Type B pancreatic cell (in vitro differentiated cells): ENCODE results near the gene ST6GALNAC1. TPM values are rescaled to one million over a fixed set of nuclear protein-coding genes. Genes with fewer than 3 reads are reported as not detected.

Experiments
- DNase-seq: peaks from one replicate; pipeline ENCODE4 v3.0.0; 2021; ENCODE audit warnings: mixed read lengths; ENCODE audit not compliant: unreplicated experiment; ENCODE audit errors: extremely low spot score
- H3K27ac Mint-ChIP-seq: 2 replicates; pipeline ENCODE4 v1.8.0; 2021; ENCODE audit warnings: mild to moderate bottlenecking, mixed read lengths
- H3K27me3 Mint-ChIP-seq: 2 replicates; pipeline ENCODE4 v1.8.0; 2021; ENCODE audit warnings: mixed read lengths
- H3K36me3 Mint-ChIP-seq: 2 replicates; pipeline ENCODE4 v1.8.0; 2021; ENCODE audit warnings: mixed read lengths
- H3K4me1 Mint-ChIP-seq: one replicate; pipeline ENCODE4 v1.8.0; 2021; ENCODE audit warnings: mixed read lengths; ENCODE audit not compliant: unreplicated experiment
- H3K4me3 Mint-ChIP-seq: 2 replicates; pipeline ENCODE4 v1.8.0; 2021; ENCODE audit warnings: mild to moderate bottlenecking, mixed read lengths
- H3K9me3 Mint-ChIP-seq: 2 replicates; pipeline ENCODE4 v1.8.0; 2021; ENCODE audit warnings: mixed read lengths
- total RNA-seq: library from RNA; stranded (reverse); gene quantifications from 2 replicates; pipeline ENCODE4 v1.2.1, GENCODE V29; 2021; ENCODE audit warnings: low replicate concordance
- TF ChIP-seq, protein P1 (sequence below): fragments of 200-600 bp; sonication (generic); conservative IDR thresholded peaks from 2 replicates; pipeline ENCODE4 v1.5.0; 2021; ENCODE audit warnings: antibody characterized with exemption, mild to moderate bottlenecking

Gene ST6GALNAC1
- total RNA-seq, 1 donor from 2014 or later, result 10.3 TPM

- TF ChIP-seq, protein P1, sequence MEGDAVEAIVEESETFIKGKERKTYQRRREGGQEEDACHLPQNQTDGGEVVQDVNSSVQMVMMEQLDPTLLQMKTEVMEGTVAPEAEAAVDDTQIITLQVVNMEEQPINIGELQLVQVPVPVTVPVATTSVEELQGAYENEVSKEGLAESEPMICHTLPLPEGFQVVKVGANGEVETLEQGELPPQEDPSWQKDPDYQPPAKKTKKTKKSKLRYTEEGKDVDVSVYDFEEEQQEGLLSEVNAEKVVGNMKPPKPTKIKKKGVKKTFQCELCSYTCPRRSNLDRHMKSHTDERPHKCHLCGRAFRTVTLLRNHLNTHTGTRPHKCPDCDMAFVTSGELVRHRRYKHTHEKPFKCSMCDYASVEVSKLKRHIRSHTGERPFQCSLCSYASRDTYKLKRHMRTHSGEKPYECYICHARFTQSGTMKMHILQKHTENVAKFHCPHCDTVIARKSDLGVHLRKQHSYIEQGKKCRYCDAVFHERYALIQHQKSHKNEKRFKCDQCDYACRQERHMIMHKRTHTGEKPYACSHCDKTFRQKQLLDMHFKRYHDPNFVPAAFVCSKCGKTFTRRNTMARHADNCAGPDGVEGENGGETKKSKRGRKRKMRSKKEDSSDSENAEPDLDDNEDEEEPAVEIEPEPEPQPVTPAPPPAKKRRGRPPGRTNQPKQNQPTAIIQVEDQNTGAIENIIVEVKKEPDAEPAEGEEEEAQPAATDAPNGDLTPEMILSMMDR, result no peak
- Mint-ChIP-seq H3K27ac (peak overlapping the region; percentile 89), H3K36me3 (no peaks in the 10 kb centered on the region), H3K9me3 (peaks cover 14% of the 10 kb centered on the region), H3K27me3 (no peaks in the 10 kb centered on the region), H3K4me1 (peaks cover 24% of the 10 kb centered on the region), H3K4me3 (peak overlapping the region; percentile 46)
- no peak for DNase-seq
Measured at GRCh38 chr17:76599694-76600460, 43.7 kb downstream of the ST6GALNAC1 start.

DNA sequence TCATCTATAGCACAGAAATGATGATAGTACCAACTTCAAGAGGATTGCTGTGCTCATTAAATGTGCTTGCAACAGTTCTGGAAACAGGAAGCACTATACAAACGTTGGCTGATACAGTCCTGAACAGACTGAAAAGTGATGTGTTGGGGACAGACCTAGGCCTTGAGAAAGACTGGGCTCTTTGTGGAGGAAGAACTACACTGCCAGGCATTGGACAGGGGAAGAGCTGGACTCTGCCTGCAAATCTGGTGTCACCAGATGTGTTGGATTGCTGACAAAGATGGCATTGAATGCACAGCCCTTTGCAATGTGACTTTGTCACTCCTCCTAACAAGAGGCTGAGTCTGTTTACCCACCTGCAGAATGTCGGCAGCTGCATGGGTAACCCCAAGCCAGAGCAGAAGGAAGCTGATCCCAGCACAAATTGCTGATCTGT is 45.5 kb downstream of the ST6GALNAC1 start:
- Mint-ChIP-seq H3K27ac (peak overlapping the region; percentile 59), H3K27me3 (no peaks in the 10 kb centered on the region), H3K36me3 (no peaks in the 10 kb centered on the region), H3K4me3 (no peak overlapping the region), H3K4me1 (peaks cover 37% of the 10 kb centered on the region), H3K9me3 (peaks cover 12% of the 10 kb centered on the region)
- TF ChIP-seq, protein P1, result no peak
- no peak for DNase-seq

GRCh38 chr17:76597156-76598003 is 46.2 kb downstream of the ST6GALNAC1 start:
- H3K4me3 Mint-ChIP-seq, result no peak overlapping the region
- peaks cover 31% of the 10 kb centered on the region for H3K4me1 Mint-ChIP-seq
- peaks cover 7% of the 10 kb centered on the region for H3K9me3 Mint-ChIP-seq
- no peaks in the 10 kb centered on the region for H3K36me3 Mint-ChIP-seq
- no peak overlapping the region for H3K27ac Mint-ChIP-seq
- no peak for DNase-seq
- H3K27me3 Mint-ChIP-seq, result no peaks in the 10 kb centered on the region
- TF ChIP-seq, protein P1, result no peak

GRCh38 chr17:76594690-76595089 is 48.9 kb downstream of the ST6GALNAC1 start:
- DNase-seq, result no peak
- no peaks in the 10 kb centered on the region for H3K36me3 Mint-ChIP-seq
- H3K27me3 Mint-ChIP-seq, result peaks cover under 1% of the 10 kb centered on the region
- TF ChIP-seq, protein P1, result no peak
- H3K27ac Mint-ChIP-seq, result no peak overlapping the region
- peaks cover 21% of the 10 kb centered on the region for H3K4me1 Mint-ChIP-seq
- H3K9me3 Mint-ChIP-seq, result no peaks in the 10 kb centered on the region
- H3K4me3 Mint-ChIP-seq, result no peak overlapping the region

GRCh38 chr17:76593959-76594358 is 49.6 kb downstream of the ST6GALNAC1 start:
- H3K9me3 Mint-ChIP-seq, result no peaks in the 10 kb centered on the region
- no peak overlapping the region for H3K27ac Mint-ChIP-seq
- H3K4me3 Mint-ChIP-seq, result no peak overlapping the region
- DNase-seq, result no peak
- H3K27me3 Mint-ChIP-seq, result peaks cover 6% of the 10 kb centered on the region
- peaks cover 25% of the 10 kb centered on the region for H3K4me1 Mint-ChIP-seq
- TF ChIP-seq, protein P1, result no peak
- H3K36me3 Mint-ChIP-seq, result no peaks in the 10 kb centered on the region
